Amniotic stem cell (primary cell): Measurements from ENCODE around the gene CEP55.

Experiments used
- DNase-seq: peaks from one replicate; lab custom pipeline; 2025; lab: John Stamatoyannopoulos, UW

CEP55 gene

DNA sequence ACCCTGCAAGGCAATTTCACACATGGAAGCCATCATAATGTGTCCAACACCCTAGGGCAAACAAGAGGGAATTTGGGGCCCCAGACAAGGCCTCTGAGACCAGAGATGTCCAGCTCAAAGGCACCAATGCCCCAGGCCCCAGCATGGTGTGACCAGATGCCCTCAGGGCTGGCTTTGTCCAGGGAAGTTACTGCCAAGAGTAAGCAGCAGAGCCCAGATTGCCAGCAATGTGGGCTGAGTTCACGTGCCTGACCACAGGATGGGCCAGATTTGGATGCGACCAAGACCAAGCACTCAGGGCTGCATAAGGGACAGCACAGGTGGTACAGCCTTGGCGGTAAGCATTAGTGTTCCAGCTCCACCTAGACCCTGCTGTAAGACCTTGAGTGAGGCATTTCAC, 27.0 kb upstream of the CEP55 start:
- no peak for DNase-seq

DNA sequence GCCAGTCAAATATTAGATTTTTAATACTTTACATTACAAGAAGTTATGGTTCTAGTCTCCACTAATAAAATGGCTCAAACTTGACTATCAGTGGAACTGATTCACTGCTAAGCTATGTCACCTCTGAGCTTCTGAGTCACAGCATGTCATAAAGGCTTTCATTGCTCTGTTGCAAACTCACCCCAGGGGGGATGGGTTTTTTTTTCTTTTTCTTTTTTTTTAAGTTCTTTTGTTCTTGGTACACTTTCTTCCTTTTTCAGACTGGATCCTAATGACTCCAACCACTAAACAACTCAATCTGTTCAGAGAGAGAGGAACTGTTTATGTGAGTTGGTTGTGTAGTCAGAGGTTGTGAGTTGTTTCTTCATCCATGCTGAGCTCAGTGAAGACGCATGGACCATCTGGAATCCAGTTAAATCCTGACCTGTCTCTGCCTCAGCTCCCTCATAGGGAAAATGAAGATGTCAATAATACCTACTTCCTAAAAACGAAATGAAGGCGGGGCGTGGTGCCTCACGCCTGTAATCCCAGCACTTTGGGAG, 25.2 kb upstream of the CEP55 start:
- peak; percentile 57 for DNase-seq

GRCh38 chr10:93473161-93473560, 23.3 kb upstream of the CEP55 start:
- DNase-seq = no peak

DNA sequence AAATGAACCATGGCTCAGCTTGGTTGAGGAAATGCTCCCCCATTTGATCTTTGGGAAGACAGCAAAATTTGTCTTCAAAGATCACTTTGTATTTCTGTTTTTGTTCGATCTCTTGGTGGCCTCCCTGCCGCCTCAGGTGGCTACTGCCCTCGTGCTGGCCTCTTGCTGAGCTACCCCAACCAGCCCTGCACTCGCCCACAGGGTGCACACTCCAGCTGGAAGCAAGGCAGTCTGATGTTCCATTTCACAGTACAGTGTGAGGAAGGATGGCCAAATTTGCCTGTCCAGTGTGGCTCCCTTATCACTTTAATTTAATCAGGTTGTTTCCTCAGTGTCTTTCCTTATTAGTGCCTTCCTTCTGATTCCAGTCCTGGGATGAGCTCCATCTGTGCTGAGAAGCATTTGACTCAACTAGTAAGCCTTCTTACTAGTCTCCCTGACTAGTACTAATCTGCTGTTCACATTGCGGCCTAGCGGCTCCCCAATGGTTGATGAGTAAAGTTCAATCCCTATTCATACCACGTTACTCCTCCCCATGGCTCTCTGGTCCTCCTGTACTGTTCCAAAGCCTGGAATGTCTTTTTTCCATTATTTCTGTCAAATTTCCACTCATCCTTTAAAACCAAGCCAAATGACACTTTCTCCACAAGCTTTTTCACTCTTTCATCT, 22.5 kb upstream of the CEP55 start:
- no peak for DNase-seq

GRCh38 chr10:93475227-93475626, 21.2 kb upstream of the CEP55 start:
- no peak for DNase-seq

- no peak for DNase-seq
Observed at GRCh38 chr10:93475871-93476270, 20.5 kb upstream of the CEP55 start.

DNA sequence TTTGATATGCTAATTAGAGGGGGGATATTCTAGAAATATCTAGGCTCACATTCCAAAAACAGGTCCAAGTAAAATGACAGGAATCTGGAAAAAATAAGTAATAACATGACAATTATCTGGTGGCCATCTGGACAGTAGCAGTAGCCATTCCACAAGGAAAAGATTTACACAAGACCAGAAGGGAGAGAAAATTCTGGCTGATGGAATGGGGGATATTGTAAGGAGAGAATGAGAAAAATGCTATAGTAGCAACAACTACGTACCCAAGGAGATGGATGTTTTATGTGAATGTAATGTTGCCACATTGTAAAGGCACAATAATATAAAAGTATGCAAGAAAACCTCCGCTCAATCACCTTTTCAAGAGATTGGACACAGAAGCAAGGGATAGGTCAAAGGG, 19.7 kb upstream of the CEP55 start:
- no peak for DNase-seq

- DNase-seq = no peak
Observed at GRCh38 chr10:93478873-93479272, 17.5 kb upstream of the CEP55 start.

- DNase-seq = no peak
Observed at GRCh38 chr10:93481637-93482144, 14.7 kb upstream of the CEP55 start.

DNA sequence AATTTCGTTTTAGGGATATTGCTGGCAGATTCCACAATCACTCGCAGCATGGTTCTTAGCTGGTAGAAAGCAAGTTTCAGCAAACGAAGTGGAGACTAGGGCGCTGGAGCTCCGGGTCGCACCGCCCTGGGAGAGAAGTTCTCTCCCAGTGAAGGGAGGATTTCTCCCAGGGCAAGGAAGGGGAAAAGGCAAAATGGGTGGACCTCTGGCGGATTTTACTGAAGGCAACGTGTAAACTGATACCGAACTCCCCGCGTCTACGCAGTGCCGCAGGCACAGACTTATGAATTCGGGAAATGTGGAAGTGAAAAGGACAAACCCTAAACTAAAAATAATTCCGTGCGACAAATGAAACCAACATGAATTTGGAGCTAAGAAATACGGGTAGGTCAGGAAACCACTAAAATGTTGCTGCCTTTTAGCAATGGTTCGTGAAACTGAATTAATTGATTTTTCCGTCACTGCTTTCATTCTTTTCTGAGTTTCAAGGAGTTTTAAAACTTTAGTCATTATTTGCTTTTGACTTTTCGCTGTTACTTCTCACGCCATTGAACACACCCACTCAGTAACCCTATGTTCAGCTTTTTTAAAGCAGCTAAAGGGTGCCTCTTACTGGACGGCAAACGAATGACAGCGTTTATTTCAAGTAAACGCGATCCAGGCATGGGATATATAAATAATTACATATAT, 14.1 kb upstream of the CEP55 start, which contains the start of gene MYOF:
Gene MYOF (minus strand): TSS at position 190 of the 690 bp plus-strand sequence. CDS start 140 bp downstream, at position 50.
- peak; percentile 93 for DNase-seq

DNA sequence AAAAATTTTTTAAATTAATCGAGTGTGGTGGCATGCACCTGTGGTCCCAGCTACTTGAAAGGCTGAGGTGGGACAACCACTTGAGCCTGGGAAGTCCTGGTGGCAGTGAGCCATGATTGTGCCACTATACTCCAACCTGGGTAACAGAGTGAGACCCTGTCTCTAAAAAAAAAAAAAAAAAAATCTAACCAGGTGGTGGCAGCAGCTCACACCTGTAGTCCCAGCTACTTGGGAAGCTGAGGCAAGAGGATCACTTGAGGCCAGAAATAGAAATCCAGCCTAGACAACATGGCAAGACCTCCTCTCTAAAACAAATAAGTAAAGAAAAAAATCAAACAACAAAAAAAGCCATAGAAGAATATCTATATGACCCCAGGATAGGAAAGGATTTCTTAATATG, 10.7 kb upstream of the CEP55 start:
- DNase-seq = no peak

DNA sequence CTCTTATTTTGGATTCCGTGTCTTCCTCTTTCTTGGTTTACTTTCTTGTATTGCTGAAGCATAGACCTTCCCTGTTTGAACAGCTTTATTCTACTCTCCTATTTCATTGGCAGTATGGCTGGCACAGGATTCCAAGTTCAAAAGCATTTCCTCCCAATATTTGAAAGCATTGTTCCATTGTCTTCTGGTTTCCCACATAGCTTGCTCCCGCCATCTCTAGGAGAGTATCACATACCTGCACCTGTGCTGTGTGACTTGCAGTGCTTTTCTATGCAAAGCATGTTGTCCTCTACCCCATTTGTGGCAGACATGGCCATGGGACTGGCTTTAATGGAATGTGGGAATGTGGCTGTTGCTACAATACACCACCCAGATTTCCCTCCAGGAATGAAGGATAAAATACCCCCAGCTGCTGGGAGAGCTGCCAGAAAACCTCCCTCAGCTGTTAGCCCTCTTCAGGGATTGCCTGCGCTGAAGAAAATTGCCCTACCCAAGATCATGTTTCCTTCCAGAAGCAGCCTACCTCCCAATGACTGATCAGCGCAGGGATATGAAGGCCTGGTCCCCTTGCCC, 7.4 kb upstream of the CEP55 start:
- DNase-seq = no peak

DNA sequence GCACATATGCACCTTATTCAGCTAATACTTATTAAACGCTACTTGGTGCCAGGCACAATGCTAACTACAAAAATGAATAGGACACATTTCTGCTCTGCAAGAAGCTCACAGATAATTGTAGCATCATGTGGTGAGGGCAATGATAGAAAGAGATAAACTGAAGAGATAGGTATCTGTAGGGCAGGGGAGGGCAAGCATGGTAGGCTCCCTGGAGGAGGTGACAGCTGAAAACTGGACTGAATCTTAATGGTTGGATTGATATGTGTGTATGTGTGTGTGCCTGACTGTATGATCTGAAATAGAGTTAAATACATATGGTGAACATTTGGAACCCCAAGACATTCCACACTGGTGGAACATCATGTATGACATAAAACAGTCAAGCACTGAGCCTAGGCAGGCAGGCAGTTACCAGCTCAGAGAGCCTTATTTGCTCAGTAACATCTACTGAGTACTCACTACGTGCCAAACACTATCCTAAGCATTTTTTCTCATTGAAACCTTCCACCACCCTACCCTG, 4.8 kb upstream of the CEP55 start:
- no peak for DNase-seq

DNA sequence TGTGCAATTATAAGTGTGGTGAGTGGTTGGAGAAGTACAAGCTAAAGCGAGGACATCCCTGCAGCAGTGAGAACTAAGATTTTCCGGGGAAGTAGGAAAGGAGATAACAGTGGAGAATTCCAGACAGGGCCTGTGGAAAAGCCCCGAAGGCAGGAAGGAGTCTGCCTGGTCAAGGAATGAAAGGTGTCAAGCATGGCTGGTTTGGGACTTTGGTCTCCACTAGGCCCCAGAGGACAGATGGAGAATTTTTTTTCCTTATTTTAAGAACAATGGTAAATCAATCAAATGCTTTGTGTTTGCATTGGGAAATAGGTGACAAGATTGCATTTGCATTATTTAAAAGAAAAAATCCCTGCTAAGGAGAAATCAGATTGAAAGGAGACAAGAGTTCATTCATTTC, 3.2 kb upstream of the CEP55 start:
- no peak for DNase-seq

DNA sequence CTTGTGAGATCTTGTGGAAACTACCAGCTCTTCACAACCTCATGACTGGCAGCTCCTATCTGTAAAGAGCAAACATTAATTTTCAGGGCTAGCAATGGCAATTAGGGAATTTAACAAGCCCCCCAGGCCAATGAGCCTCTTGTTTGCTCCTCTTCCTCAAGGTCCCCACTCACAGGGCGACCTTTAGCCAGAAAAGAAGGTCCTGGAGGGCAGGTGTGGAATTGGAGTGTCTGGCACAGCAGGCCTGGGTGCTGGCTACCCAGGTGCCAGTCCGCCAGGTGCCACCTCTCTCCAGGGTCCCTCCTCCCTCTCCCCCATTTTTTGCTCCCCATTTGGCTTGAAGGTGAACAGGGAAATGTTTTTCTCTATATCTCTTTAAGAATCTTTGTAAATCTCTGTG, 1.9 kb upstream of the CEP55 start:
- no peak for DNase-seq

GRCh38 chr10:93495654-93496321, 624 bp upstream of the CEP55 start:
- DNase-seq = no peak

- DNase-seq = no peak
Observed at GRCh38 chr10:93498166-93498565, 1.8 kb downstream of the CEP55 start.

DNA sequence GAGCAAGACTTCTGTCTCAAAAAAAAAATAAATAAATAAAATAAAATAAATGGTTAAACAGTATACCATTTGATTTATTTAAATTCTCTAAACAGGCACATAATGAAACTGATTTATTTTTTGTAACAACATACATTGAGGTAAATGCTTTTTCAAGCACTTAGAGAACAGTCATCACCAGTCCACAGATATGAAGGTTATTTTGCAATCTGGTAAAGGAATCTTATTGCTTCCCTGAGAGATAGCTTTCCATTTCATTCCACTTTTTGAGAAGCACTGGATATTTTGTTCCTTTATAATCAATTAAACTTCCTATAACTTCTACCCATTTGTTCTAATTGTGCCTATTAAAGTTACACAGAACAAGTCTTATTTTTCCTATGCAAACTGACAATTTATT, 5.2 kb downstream of the CEP55 start:
- no peak for DNase-seq

DNA sequence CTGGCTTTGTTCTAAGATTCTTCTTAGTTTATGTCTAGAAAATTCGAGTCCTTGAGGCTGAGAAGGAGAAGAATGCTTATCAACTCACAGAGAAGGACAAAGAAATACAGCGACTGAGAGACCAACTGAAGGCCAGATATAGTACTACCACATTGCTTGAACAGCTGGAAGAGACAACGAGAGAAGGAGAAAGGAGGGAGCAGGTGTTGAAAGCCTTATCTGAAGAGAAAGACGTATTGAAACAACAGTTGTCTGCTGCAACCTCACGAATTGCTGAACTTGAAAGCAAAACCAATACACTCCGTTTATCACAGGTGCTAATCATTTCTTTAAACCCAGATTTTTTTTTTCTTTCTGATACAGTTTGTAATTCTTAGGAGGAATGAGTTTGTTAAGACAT, 6.7 kb downstream of the CEP55 start:
- no peak for DNase-seq

DNA sequence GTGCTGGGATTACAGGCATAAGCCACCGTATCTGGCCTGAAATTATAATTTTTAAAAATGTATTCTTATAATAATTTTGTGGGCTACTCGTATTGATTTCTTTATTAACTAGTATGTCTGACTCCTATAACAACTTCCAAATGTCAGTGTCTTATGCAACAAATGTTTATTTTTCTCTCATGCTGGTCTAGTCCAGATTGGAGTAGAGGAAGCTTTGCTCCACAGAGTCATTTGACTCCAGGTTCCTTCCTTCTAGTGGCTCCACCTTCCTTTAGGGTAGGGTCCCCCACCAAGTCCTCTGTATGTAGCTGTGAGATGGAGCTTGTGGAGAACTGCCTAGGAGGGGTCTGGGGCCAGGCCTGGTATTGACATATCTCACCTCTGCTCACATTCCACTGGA, 8.7 kb downstream of the CEP55 start:
- DNase-seq = no peak

GRCh38 chr10:93509816-93510215, 13.4 kb downstream of the CEP55 start:
- DNase-seq = no peak

DNA sequence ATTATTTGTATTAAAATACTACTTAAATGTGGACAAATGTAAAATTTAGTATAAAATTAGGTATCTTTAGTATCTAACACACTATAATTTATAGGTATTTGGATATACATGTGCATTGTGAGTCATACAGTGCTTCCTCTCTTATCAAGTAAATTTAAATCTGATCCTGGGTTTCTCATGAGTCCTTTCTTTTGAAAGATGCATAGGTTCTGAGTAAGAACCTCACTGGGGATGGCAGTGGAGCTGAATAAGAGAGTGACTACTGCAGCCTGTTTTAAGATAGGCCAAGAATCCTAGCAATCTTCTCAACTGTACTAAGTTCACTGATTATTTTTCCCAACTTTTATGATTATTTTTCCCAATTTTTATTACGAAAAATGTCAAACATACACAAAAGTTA, 16.2 kb downstream of the CEP55 start:
- no peak for DNase-seq
